Smooth muscle cell of bladder (primary cell): ENCODE data around the gene OSBP. TPM values are rescaled to one million over a fixed set of nuclear protein-coding genes. Genes with fewer than 3 reads are reported as not detected.

ENCODE experiments used
- total RNA-seq: library from RNA; depleted of rRNA; stranded (reverse); fragments of >200 nt; gene quantifications from 2 replicates; pipeline ENCODE4 v1.2.3, GENCODE V29; 2014

The OSBP gene
- total RNA-seq = 27.6 and 29.7 TPM in 2 replicates

DNA sequence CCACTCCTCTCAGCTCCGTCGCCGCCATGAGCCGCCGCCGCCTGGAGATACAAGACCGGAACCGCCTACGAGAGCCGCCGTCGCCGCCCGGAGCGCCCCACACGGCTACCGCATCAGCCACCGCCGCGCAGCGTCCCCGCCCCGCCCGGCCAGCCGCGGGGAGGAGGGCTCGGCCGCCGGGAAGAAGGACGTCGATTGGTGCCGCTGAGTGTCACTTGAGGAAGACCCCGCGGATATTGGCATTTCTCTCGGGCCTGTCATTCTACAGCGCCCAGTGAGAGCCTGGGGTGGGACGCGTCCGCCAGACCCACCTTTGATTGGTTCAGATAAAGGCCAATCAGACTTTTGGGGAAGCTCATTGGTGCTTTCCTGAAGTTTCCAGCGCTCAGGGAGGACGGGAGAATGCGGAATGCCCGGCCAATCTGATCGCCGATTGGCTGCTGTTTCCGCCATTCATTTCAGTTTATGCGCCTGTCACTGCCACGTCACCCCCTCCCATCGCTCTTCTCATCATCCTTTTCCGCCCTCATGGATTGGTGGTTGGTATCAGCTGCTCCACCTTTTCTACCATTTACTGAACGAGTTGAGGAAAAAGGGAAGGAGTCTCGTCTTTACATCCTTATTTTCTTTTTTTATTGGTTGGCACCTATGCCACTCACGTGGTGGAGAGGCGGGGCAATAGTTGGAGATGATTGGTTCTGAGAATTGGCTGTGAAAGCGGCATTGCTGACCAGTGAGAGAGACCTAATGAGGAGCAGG is at the start of gene OSBP:
Gene OSBP (minus strand): TSS at position 138 of the 759 bp plus-strand sequence. CDS start 110 bp downstream, at position 28.

Other genes with a start within 250 kb of the OSBP start
- not detected in 2 replicates for gene OR5A2, start 189.4 kb downstream of the OSBP start, total RNA-seq
- gene OR5A1, start 179.3 kb downstream of the OSBP start, total RNA-seq = not detected in 2 replicates
- not detected in 2 replicates for gene OR4D6, start 158.8 kb downstream of the OSBP start, total RNA-seq
- not detected in 2 replicates for gene OR4D10, start 142.5 kb downstream of the OSBP start, total RNA-seq
- not detected in 2 replicates for gene OR4D11, start 112.2 kb downstream of the OSBP start, total RNA-seq
- gene OR4D9, start 104.2 kb downstream of the OSBP start, total RNA-seq = not detected in 2 replicates
- 4.1 and 5.3 TPM in 2 replicates for gene PATL1, start 53.3 kb upstream of the OSBP start, total RNA-seq
- not detected in 2 replicates for gene OR10V1, start 98.1 kb upstream of the OSBP start, total RNA-seq
- 11.2 and 21.4 TPM in 2 replicates for gene STX3, start 139.6 kb upstream of the OSBP start, total RNA-seq
- 39.1 and 39.3 TPM in 2 replicates for gene MRPL16, start 195.0 kb upstream of the OSBP start, total RNA-seq
- not detected in 2 replicates for gene CBLIF, start 229.7 kb upstream of the OSBP start, total RNA-seq